Mammary epithelial cell (primary cell): Measurements from ENCODE around the gene COX14.
A peak's percentile ranks its signal among the peaks of the same experiment; 100 is the strongest.

Source experiments
- EZH2 ChIP-seq: IDR thresholded peaks from 2 replicates; pipeline ENCODE4 v1.6.1; 2012; ENCODE audit warnings: low read length, inconsistent platforms, borderline replicate concordance
- TF ChIP-seq, protein P1 (sequence below), 2 donors: IDR thresholded peaks in 1 of 2; conservative IDR thresholded peaks in 1 of 2; 2 replicates each; pipeline ENCODE4 v1.5.1; 2011 to 2012; ENCODE audit warnings: inconsistent platforms in 2 of 2, low read length in 2 of 2, mild to moderate bottlenecking in 2 of 2, control low read depth in 1 of 2, low read depth in 1 of 2; ENCODE audit not compliant: insufficient read depth in 1 of 2; ENCODE audit errors: extremely low read depth in 1 of 2

DNA sequence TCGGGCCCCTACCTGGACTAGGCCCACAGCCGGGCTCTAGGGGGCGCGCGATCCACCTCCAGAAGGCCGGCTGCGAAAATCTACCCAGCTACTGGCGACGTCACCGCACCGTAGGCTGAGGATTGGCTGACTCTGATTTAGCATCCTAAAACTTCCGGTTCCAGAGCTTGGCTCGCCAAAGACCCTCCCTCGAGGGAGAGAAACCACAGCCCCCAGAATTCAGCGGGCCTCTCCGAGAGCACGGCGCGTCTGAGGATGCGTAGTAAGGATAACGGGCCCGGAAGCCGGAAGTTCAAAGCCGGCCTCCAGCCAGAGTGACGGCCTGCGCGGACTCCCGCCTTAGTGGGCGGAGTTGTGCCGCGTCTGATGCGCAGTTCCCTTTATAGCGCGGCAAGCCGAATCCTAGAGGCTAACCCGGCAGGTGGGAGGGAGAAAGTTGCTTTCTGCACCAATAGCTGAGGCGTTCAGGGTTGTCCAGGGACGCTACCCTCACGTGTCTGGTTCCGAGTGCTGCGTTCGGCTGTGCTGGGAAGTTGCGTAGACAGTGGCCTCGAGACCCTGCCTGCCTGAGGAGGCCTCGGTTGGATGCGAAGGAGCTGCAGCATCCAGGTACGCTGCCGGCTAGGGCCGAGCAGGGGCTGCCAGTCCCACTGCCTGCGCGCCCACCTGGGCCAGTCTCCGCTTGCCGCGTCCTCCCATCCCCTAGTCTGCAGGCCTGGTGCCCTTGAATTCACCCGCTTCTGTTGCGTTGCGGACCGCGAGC is at the start of gene COX14:
- TF ChIP-seq, protein P1, sequence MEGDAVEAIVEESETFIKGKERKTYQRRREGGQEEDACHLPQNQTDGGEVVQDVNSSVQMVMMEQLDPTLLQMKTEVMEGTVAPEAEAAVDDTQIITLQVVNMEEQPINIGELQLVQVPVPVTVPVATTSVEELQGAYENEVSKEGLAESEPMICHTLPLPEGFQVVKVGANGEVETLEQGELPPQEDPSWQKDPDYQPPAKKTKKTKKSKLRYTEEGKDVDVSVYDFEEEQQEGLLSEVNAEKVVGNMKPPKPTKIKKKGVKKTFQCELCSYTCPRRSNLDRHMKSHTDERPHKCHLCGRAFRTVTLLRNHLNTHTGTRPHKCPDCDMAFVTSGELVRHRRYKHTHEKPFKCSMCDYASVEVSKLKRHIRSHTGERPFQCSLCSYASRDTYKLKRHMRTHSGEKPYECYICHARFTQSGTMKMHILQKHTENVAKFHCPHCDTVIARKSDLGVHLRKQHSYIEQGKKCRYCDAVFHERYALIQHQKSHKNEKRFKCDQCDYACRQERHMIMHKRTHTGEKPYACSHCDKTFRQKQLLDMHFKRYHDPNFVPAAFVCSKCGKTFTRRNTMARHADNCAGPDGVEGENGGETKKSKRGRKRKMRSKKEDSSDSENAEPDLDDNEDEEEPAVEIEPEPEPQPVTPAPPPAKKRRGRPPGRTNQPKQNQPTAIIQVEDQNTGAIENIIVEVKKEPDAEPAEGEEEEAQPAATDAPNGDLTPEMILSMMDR (conservative IDR thresholded peaks at IDR 0.05 in 1 of 2, IDR thresholded peaks at IDR 0.05 in 1 of 2; ENCODE audit: extremely low read depth in 1 of 2, insufficient read depth in 1 of 2, low read depth in 1 of 2, low read length in 2 of 2) = peak; percentile 83 to 94
- TF ChIP-seq EZH2 = no peak
